Right hindlimb (tissue), 1 donor: Measurements from ENCODE around the gene JMJD6.
A peak's percentile ranks its signal among the peaks of the same experiment; 100 is the strongest.
"Not testable (repeated sequence)": the region's sequence is repeated elsewhere in the genome, so short reads cannot be mapped to it uniquely, and the experiment has no call there.

ENCODE experiments used
- DNase-seq: peaks from one replicate; pipeline ENCODE4 v3.0.0-alpha.2; 2018

The JMJD6 gene

GRCh38 chr17:76736349-76737081, 10.1 kb upstream of the JMJD6 start:
- DNase-seq = peak; percentile 86

- DNase-seq = no peak
Observed at GRCh38 chr17:76735586-76736348, 9.4 kb upstream of the JMJD6 start.

- no peak for DNase-seq
Observed at GRCh38 chr17:76735006-76735405, 8.6 kb upstream of the JMJD6 start.

- DNase-seq = no peak
Observed at GRCh38 chr17:76734080-76734840, 7.9 kb upstream of the JMJD6 start.

GRCh38 chr17:76733618-76733957, 7.2 kb upstream of the JMJD6 start:
- DNase-seq = no peak

GRCh38 chr17:76732734-76733617, 6.6 kb upstream of the JMJD6 start:
- no peak for DNase-seq

GRCh38 chr17:76731800-76732733, 5.7 kb upstream of the JMJD6 start:
- not testable (repeated sequence) for DNase-seq

GRCh38 chr17:76727745-76728456, 1.5 kb upstream of the JMJD6 start:
- no peak for DNase-seq

- DNase-seq = peak; percentile 89
Observed at GRCh38 chr17:76726776-76727718, 641 bp upstream of the JMJD6 start, which contains the start of gene METTL23. METTL23 (plus strand) TSS chr17:76726839; CDS start chr17:76729711, 2,872 bp downstream.

- peak; percentile 69 for DNase-seq
Observed at GRCh38 chr17:76725580-76726230, 701 bp downstream of the JMJD6 start.

GRCh38 chr17:76723812-76724211, 2.6 kb downstream of the JMJD6 start:
- no peak for DNase-seq

- DNase-seq = not testable (repeated sequence)
Observed at GRCh38 chr17:76722977-76723376, 3.4 kb downstream of the JMJD6 start.

GRCh38 chr17:76722279-76722678, 4.1 kb downstream of the JMJD6 start:
- DNase-seq = no peak

- no peak for DNase-seq
Observed at GRCh38 chr17:76721463-76721862, 4.9 kb downstream of the JMJD6 start.

GRCh38 chr17:76720941-76721340, 5.5 kb downstream of the JMJD6 start:
- DNase-seq = no peak

- no peak for DNase-seq
Observed at GRCh38 chr17:76720211-76720610, 6.2 kb downstream of the JMJD6 start.

- no peak for DNase-seq
Observed at GRCh38 chr17:76718516-76718915, 7.9 kb downstream of the JMJD6 start.

GRCh38 chr17:76716839-76717215, 9.6 kb downstream of the JMJD6 start:
- no peak for DNase-seq
